Measurements from ENCODE around the gene TXNDC2.
A peak's percentile ranks its signal among the peaks of the same experiment; 100 is the strongest.

The TXNDC2 gene

DNA sequence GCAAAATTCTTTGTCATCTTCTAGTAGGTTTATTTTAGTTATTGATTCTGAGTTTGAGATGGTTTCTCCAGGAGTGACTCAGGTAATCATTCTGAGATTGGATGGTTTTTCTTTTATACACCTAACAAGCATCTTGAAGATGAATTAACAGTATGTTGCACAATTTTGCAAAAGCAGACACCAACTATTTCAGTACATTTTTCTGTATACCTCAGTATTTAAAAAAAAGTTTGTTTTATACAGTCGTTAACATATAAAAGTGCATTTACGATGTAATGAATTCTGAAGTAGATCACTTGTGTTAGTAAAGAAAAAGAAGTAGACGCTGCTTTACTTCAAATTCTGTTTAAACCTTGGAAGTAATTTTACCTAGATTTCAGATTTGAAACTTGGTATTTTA lies 31.0 kb downstream of the TXNDC2 start:
- Histone ChIP-seq H3K27me3 (ENCODE audit: insufficient read depth, poor library complexity, severe bottlenecking) (no peaks in the 10 kb centered on the region), H3K36me3 (ENCODE audit: low read depth) (peaks cover 10% of the 10 kb centered on the region; the same call in 1 of the 2 replicates), H3K4me1 (ENCODE audit: insufficient read depth, poor library complexity, severe bottlenecking) (peaks cover 47% of the 10 kb centered on the region), H3K4me3 (ENCODE audit: severe bottlenecking) (peak overlapping the region; percentile 67), H3K9me3 (ENCODE audit: severe bottlenecking) (no peaks in the 10 kb centered on the region), H3K27ac (ENCODE audit: poor library complexity, severe bottlenecking) (peak overlapping the region; percentile 90)
- DNase-seq (ENCODE audit: low spot score) (no peak), ATAC-seq (ENCODE audit: low read depth) (no peak)
- TF ChIP-seq, protein P1, sequence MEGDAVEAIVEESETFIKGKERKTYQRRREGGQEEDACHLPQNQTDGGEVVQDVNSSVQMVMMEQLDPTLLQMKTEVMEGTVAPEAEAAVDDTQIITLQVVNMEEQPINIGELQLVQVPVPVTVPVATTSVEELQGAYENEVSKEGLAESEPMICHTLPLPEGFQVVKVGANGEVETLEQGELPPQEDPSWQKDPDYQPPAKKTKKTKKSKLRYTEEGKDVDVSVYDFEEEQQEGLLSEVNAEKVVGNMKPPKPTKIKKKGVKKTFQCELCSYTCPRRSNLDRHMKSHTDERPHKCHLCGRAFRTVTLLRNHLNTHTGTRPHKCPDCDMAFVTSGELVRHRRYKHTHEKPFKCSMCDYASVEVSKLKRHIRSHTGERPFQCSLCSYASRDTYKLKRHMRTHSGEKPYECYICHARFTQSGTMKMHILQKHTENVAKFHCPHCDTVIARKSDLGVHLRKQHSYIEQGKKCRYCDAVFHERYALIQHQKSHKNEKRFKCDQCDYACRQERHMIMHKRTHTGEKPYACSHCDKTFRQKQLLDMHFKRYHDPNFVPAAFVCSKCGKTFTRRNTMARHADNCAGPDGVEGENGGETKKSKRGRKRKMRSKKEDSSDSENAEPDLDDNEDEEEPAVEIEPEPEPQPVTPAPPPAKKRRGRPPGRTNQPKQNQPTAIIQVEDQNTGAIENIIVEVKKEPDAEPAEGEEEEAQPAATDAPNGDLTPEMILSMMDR (IDR thresholded peaks at IDR 0.05; ENCODE audit: poor library complexity, severe bottlenecking), result no peak

DNA sequence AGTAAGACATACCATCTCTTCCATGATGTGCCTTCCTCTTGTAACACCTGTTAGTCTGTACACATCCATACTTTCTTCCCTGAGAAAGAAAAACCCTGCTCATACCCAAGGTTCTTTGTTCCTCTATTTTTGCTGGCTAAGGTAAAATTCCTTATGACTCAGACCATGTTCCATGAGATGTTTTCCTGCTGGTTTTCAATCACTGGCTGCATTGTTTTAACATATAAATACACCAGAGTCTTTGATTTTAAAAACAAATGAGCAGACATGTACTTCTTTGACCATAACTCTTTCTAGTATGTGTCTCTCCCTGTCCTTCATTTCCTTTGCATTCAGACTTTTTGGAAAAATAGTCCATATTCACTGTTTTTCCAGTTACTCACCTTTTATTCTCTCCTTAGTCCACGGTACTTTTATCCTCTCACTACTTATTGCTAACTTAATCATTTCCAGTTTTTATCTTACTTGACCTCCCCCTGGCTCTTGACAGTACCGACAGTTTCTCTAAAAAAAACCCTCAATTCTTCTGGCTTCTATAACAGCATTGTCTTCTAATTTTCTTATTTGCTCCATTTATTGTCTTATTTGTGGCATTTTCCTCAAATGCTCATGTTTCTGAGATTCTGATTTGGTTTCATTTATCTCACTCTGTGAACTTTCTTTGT lies 32.4 kb downstream of the TXNDC2 start:
- Histone ChIP-seq H3K36me3 (ENCODE audit: low read depth) (peaks cover 17% of the 10 kb centered on the region), H3K27ac (ENCODE audit: poor library complexity, severe bottlenecking) (peak overlapping the region; percentile 15), H3K9me3 (ENCODE audit: severe bottlenecking) (no peaks in the 10 kb centered on the region), H3K4me1 (ENCODE audit: insufficient read depth, poor library complexity, severe bottlenecking) (peaks cover 59% of the 10 kb centered on the region), H3K4me3 (ENCODE audit: severe bottlenecking) (no peak overlapping the region), H3K27me3 (ENCODE audit: insufficient read depth, poor library complexity, severe bottlenecking) (no peaks in the 10 kb centered on the region)
- TF ChIP-seq, protein P1 (IDR thresholded peaks at IDR 0.05; ENCODE audit: poor library complexity, severe bottlenecking), result no peak
- DNase-seq (ENCODE audit: low spot score), result no peak
- ATAC-seq (ENCODE audit: low read depth), result no peak; the same call in 2 of the 3 replicates

DNA sequence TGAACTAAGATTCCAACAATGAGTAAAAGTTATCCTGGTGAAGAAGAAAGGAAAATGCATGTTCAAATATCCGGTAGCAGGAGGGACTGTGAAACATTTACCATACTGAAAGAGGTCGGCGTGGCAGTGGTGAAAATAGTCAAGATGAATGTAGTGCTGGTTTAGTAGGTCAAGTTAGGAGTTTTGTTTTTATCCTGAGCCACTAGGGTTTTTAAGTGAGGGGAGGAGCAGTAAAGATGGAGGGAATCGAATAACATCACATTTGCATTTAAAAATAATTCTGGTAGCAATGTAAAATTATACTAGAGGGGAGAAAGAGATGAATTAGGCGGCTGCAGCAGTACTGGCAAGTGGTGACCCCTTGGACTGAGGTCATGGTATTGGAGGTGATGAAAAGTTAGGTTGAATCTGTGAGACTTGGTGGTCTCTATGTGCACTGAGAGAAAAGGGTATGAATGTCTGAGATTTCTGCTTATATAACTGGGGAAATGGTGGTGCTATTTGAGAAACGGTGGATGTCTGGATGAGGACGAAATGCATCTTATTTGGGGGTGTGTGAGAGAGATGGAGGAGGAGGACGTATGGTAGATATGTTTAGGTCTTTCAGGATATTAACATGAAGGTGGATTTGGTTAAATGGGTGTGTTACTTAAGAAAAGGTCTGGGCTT lies 33.9 kb downstream of the TXNDC2 start:
- DNase-seq (ENCODE audit: low spot score) (no peak), ATAC-seq (ENCODE audit: low read depth) (no peak)
- Histone ChIP-seq H3K9me3 (ENCODE audit: severe bottlenecking) (no peaks in the 10 kb centered on the region), H3K4me3 (ENCODE audit: severe bottlenecking) (no peak overlapping the region), H3K27ac (ENCODE audit: poor library complexity, severe bottlenecking) (no peak overlapping the region), H3K27me3 (ENCODE audit: insufficient read depth, poor library complexity, severe bottlenecking) (no peaks in the 10 kb centered on the region), H3K36me3 (ENCODE audit: low read depth) (peaks cover 21% of the 10 kb centered on the region), H3K4me1 (ENCODE audit: insufficient read depth, poor library complexity, severe bottlenecking) (peaks cover 73% of the 10 kb centered on the region)
- TF ChIP-seq, protein P1 (IDR thresholded peaks at IDR 0.05; ENCODE audit: poor library complexity, severe bottlenecking), result no peak

DNA sequence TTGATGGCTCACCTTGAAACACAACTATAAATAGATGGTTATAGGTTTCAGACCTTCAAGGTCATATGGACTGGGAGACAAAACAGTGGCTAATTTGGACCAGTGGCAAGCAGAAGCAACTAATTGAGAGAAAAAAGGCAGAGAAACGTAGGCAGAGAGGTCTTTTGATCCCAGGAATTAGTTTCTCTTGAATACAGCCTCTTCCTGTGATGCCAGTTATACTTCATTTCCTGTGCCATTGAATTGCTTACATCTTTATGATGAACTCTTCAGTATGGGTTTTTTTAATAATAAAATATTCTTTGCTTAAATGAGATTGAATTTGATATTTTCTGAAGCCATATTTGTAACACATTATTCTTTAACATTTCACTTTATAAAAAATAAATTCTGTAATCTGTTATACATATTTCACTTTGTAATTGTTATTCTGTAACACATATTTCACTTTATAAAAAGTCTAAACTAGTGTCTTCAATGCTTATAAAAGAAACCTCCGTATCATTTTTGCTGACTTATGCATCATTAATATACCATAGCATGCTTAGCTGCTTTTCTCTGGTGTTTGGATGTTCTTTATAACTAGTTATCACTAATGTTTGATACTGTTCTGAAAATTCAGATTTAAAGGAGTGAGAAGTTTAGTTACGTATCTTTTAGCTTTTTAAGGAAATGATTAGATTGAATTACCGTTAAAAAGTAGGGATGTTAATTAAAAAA lies 37.0 kb downstream of the TXNDC2 start:
- no peak for ATAC-seq (ENCODE audit: low read depth)
- H3K9me3 ChIP-seq (ENCODE audit: severe bottlenecking), result no peaks in the 10 kb centered on the region
- H3K4me3 ChIP-seq (ENCODE audit: severe bottlenecking), result no peak overlapping the region
- TF ChIP-seq, protein P1 (IDR thresholded peaks at IDR 0.05; ENCODE audit: poor library complexity, severe bottlenecking), result no peak
- H3K36me3 ChIP-seq (ENCODE audit: low read depth), result peaks cover 21% of the 10 kb centered on the region
- peaks cover 78% of the 10 kb centered on the region for H3K4me1 ChIP-seq (ENCODE audit: insufficient read depth, poor library complexity, severe bottlenecking)
- no peak overlapping the region for H3K27ac ChIP-seq (ENCODE audit: poor library complexity, severe bottlenecking)
- DNase-seq (ENCODE audit: low spot score), result no peak
- H3K27me3 ChIP-seq (ENCODE audit: insufficient read depth, poor library complexity, severe bottlenecking), result no peaks in the 10 kb centered on the region
